Measurements from ENCODE around the gene AGMO. TPM values are rescaled to one million over a fixed set of nuclear protein-coding genes. Genes with fewer than 3 reads are reported as not detected.

Gene AGMO
- 0.36 TPM for total RNA-seq
- long read RNA-seq, partial matches to known transcripts: 0 of 1 reads
- long read RNA-seq, other reads (novel, unspliced or antisense): 1 of 1 reads

DNA sequence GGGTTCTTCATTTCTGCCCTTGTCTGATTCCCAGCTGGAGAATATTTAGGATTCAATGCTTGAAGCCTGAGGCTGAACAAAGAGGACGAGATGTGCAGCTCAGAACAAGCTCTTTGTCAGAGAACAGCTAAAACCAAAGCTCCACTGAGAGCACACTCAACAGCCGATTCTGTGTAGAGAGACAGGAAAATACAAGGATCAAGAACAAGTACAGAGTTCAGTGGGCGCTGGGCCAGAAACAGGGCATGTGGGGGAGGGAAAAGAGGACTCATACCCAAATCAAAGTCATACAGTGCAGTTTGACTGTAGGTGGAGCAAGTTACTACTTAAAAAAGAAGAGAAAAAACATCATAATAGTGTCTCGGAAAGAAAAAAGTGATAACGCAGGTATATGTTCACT lies at the start of gene AGMO:
Gene AGMO, minus strand, starts transcription at position 181 of the 400 bp plus-strand sequence.
- DNase-seq: peak; percentile 71
- peaks cover 5% of the 10 kb centered on the region for H3K9me3 ChIP-seq (replicated peaks)
- H3K36me3 ChIP-seq: no peaks in the 10 kb centered on the region
- intact Hi-C loops (cut with micrococcal nuclease): no loop called here
- peak within 1 kb of the TSS; percentile 54 for H3K4me3 ChIP-seq
- no peaks in the 10 kb centered on the region for H3K27me3 ChIP-seq (ENCODE audit: low read depth)
- TF ChIP-seq, protein P1, sequence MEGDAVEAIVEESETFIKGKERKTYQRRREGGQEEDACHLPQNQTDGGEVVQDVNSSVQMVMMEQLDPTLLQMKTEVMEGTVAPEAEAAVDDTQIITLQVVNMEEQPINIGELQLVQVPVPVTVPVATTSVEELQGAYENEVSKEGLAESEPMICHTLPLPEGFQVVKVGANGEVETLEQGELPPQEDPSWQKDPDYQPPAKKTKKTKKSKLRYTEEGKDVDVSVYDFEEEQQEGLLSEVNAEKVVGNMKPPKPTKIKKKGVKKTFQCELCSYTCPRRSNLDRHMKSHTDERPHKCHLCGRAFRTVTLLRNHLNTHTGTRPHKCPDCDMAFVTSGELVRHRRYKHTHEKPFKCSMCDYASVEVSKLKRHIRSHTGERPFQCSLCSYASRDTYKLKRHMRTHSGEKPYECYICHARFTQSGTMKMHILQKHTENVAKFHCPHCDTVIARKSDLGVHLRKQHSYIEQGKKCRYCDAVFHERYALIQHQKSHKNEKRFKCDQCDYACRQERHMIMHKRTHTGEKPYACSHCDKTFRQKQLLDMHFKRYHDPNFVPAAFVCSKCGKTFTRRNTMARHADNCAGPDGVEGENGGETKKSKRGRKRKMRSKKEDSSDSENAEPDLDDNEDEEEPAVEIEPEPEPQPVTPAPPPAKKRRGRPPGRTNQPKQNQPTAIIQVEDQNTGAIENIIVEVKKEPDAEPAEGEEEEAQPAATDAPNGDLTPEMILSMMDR (IDR thresholded peaks at IDR 0.05; ENCODE audit: borderline replicate concordance): peak; percentile 29
- H3K27ac ChIP-seq (replicated peaks): peak within 1 kb of the TSS; percentile 84
- H3K4me1 ChIP-seq: peaks cover 31% of the 10 kb centered on the region

DNA sequence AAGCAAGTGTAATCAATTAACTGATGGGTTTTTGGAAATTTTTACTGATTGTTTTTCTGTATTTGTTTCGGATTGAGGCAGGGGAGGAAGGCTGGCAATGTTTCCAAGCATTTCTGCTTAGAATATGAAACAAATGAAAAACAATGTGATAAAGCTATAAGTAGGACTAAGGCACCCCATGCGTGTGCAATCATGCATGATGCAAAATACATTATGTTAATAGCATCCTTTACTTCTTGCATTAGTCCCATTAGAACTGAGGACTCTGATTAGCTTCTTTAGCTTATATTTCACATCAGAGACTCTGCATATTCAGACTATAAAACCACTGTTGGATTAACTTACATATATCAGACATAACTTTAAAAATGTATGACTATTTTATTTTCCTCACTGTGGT lies 48.7 kb upstream of the AGMO start:
- no peak for DNase-seq
- Histone ChIP-seq H3K36me3 (peaks cover 5% of the 10 kb centered on the region), H3K27ac (replicated peaks) (no peak overlapping the region), H3K9me3 (replicated peaks) (no peaks in the 10 kb centered on the region), H3K27me3 (ENCODE audit: low read depth) (no peaks in the 10 kb centered on the region), H3K4me3 (no peak overlapping the region), H3K4me1 (no peaks in the 10 kb centered on the region)
- intact Hi-C loops (cut with micrococcal nuclease): no loop called here
- TF ChIP-seq, protein P1 (IDR thresholded peaks at IDR 0.05; ENCODE audit: borderline replicate concordance): no peak

DNA sequence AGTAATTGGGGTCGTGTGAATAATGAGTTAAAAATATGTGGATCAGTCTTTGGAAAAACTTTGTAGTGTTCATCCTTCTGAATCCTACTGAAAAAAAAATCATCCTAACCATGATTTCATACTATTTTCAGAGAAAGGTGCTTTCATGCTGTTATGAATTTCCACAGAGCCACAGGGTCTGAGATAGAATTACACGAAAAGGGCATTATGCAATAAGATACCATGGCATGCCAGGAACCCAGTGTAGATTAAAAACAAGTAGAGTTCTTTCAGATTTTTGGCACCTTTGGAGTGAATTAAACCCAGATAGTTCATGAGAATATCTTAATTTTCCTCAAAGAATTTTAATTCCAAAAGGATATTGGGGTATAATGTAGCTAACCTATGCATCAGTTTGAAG lies 47.5 kb upstream of the AGMO start:
- Histone ChIP-seq H3K36me3 (peaks cover 5% of the 10 kb centered on the region), H3K4me1 (no peaks in the 10 kb centered on the region), H3K27ac (replicated peaks) (no peak overlapping the region), H3K27me3 (ENCODE audit: low read depth) (no peaks in the 10 kb centered on the region), H3K9me3 (replicated peaks) (no peaks in the 10 kb centered on the region), H3K4me3 (no peak overlapping the region)
- intact Hi-C loops (cut with micrococcal nuclease): no loop called here
- DNase-seq: no peak
- TF ChIP-seq, protein P1 (IDR thresholded peaks at IDR 0.05; ENCODE audit: borderline replicate concordance): no peak

DNA sequence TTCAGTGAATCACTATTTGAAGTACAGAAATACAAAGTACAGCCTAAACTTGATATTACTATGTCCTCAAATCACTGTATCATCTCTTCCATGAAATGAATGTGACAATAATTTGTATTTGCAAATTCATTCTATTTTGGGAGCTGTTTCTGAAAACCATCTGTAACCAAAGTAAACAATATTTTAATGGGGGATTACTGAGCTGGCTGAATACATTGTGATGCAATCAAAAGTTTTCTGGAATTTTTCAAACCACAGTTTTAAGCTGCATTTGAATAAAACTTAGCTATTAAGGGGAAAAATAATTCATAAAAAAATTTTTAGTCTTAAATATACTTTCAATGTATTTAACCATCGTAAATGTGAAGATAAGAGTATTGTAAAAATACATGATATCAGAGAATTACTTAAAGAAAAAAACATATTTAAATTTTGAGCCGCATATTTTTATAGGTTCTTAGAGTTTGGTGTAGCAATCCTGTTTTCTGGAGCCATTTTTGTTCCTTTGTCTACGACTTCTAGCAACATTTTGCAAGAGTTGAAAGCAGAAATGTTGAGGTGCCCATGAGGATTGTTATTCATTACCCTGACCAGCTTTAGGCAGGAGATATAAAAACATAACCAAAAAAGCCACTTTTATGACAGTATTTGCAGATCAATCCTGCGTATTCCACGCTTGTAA lies 45.9 kb upstream of the AGMO start:
- TF ChIP-seq, protein P1 (IDR thresholded peaks at IDR 0.05; ENCODE audit: borderline replicate concordance): no peak
- no peak for DNase-seq
- no peaks in the 10 kb centered on the region for H3K4me1 ChIP-seq
- intact Hi-C loops (cut with micrococcal nuclease): no loop called here
- no peaks in the 10 kb centered on the region for H3K9me3 ChIP-seq (replicated peaks)
- H3K4me3 ChIP-seq: no peak overlapping the region
- H3K27ac ChIP-seq (replicated peaks): no peak overlapping the region
- H3K27me3 ChIP-seq (ENCODE audit: low read depth): no peaks in the 10 kb centered on the region
- H3K36me3 ChIP-seq: peaks cover 5% of the 10 kb centered on the region

DNA sequence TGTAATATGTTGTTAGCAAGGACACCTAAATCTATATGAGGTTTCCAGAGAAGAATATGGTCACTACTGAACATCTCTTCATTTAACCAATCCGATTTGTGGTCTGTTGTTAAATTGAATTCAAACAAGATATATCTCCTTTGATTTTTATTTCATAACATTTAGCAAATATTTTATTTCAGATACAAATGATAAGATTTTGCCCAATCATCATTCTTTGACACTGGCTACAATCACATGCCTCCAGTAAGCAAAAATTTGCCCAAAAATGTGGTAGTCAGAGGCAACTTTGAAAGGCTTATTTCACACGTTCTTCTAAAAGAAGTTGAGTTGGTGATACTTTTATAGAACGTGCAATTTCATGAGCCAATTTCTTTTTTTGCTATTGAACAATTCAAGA lies 44.7 kb upstream of the AGMO start:
- Histone ChIP-seq H3K4me1 (no peaks in the 10 kb centered on the region), H3K27ac (replicated peaks) (no peak overlapping the region), H3K27me3 (ENCODE audit: low read depth) (no peaks in the 10 kb centered on the region), H3K36me3 (no peaks in the 10 kb centered on the region), H3K9me3 (replicated peaks) (no peaks in the 10 kb centered on the region), H3K4me3 (no peak overlapping the region)
- intact Hi-C loops (cut with micrococcal nuclease): no loop called here
- TF ChIP-seq, protein P1 (IDR thresholded peaks at IDR 0.05; ENCODE audit: borderline replicate concordance): no peak
- DNase-seq: no peak

Measured in left ventricle myocardium inferior (tissue), 1 donor.